ENCODE measurements around the gene ARID1B. TPM values are rescaled to one million over a fixed set of nuclear protein-coding genes. Genes with fewer than 3 reads are reported as not detected.

ARID1B gene
- polyA plus RNA-seq, 1 experiment: 17.0 TPM

DNA sequence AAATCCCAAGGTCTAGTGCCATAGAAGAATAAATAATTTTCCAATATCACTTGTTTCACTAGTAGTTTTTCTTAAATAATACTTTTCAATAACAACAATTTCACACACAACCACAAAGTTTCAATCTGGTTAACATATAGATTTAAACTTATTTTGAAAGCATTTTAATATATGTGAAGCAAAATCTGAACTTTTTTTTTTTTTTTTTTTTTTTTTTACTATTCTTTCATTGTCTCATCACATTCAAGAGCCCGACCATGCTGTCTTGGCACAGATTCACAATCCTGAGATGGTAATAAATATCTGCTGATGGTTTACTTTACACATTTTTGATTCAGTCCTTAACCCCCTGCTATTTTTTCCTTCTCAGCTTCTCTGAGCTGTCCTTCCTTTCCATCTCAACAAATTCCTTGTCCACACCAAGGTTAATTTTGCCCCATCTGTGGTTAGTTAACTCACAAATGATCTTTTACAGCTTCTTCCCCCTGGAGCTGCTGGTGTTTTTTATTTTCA, 283.3 kb downstream of the ARID1B start:
- Histone ChIP-seq H3K27me3 (ENCODE audit: control insufficient read depth, insufficient read depth, low read length) (no peaks in the 10 kb centered on the region), H3K4me3 (ENCODE audit: low read depth, low read length) (no peak overlapping the region), H3K36me3 (ENCODE audit: control insufficient read depth, insufficient read depth, low read length) (no peaks in the 10 kb centered on the region)
- TF ChIP-seq, protein P1, sequence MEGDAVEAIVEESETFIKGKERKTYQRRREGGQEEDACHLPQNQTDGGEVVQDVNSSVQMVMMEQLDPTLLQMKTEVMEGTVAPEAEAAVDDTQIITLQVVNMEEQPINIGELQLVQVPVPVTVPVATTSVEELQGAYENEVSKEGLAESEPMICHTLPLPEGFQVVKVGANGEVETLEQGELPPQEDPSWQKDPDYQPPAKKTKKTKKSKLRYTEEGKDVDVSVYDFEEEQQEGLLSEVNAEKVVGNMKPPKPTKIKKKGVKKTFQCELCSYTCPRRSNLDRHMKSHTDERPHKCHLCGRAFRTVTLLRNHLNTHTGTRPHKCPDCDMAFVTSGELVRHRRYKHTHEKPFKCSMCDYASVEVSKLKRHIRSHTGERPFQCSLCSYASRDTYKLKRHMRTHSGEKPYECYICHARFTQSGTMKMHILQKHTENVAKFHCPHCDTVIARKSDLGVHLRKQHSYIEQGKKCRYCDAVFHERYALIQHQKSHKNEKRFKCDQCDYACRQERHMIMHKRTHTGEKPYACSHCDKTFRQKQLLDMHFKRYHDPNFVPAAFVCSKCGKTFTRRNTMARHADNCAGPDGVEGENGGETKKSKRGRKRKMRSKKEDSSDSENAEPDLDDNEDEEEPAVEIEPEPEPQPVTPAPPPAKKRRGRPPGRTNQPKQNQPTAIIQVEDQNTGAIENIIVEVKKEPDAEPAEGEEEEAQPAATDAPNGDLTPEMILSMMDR (IDR thresholded peaks at IDR 0.05; ENCODE audit: insufficient read depth, low read depth, low read length): no peak
- ChIA-PET CTCF (interaction anchor here (2.3 kb wide), 1 partner anchor 14 kb away, joined by 8 read pairs; no protein-coding TSS in a partner anchor), POLR2A (interaction anchor here (0.7 kb wide), 1 partner anchor 1784 kb away, joined by 11 read pairs; no protein-coding TSS in a partner anchor)
- no peak for DNase-seq (ENCODE audit: low read depth)

DNA sequence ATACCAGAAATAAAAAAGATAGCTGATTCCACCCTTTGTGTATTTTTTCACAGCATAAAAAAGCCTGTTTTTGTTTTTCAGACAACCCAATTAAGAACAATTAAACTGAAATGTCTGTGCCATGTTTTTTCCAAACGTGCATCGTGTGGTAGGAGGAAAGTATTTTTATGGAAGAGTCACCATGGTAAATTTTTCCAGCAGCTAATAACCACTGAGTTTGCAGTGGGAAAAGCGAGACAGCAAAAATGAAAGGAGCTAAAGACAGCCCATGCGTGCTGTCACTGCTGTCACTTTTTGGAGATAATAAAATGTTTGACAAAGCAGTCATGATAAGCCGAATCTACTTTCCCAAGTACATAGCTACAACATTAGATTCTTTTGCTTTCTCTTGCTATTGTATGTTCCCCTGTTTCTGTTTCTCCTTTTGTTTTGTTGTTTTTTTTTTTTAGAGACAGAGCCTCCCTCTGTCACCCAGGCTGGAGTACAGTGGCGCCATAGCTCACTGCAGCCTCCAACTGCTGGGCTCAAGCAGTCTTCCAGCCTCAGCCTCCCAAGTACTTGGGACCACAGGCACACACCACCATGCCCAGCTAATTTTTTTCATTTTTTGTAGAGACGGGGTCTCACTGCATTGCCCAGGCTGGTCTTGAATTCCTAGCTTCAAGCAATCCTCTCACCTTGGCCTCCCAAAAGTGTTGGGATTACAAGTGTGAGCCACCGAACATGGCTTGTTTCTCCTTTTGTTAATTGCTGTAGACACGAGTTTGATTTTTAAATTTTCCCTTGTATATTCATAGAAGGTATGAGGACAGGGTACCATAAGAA, 284.8 kb downstream of the ARID1B start:
- CTCF ChIA-PET: interaction anchor here (0.7 to 0.9 kb wide), 2 partner anchors 15 to 17 kb away, joined by 3 to 7 read pairs; no protein-coding TSS in a partner anchor
- Histone ChIP-seq H3K27me3 (ENCODE audit: control insufficient read depth, insufficient read depth, low read length) (no peaks in the 10 kb centered on the region), H3K36me3 (ENCODE audit: control insufficient read depth, insufficient read depth, low read length) (no peaks in the 10 kb centered on the region), H3K4me3 (ENCODE audit: low read depth, low read length) (no peak overlapping the region)
- no peak for DNase-seq (ENCODE audit: low read depth)
- TF ChIP-seq, protein P1 (IDR thresholded peaks at IDR 0.05; ENCODE audit: insufficient read depth, low read depth, low read length): no peak
- POLR2A ChIA-PET: no interaction called here

DNA sequence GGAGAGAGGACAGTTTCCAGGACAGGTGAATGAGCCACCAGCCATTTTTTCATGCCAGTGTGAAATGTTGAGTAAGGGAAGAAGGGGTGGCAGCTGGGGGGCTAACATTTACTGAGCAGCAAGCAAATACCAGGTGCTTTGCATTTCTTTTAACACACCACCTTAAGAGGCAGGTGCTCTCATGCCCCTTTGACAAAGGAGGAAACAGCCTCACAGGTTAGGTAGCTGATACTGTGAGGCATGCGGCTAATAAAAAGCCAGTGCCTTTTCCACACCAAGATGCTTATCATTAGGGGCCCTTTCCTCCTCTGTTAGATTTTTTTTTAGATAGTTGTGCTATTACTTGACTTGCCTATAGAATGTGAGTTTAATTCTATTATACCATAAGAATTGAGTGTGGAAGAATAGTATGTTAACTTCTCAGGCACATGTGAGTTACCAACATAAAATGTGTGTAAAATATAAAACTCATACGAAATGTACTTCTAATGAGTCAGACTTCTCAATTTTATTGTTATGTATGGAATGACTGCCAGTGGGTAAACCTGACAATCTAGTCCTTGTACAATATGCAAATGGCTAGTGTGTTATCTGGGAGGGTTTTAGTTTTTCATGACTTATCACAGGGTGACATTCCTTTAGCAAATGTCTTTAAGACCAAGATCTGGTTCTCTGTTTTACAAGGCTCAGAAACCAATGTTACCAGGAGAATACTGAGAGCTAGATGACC, 286.2 kb downstream of the ARID1B start:
- TF ChIP-seq, protein P1 (IDR thresholded peaks at IDR 0.05; ENCODE audit: insufficient read depth, low read depth, low read length): no peak
- POLR2A ChIA-PET: no interaction called here

DNA sequence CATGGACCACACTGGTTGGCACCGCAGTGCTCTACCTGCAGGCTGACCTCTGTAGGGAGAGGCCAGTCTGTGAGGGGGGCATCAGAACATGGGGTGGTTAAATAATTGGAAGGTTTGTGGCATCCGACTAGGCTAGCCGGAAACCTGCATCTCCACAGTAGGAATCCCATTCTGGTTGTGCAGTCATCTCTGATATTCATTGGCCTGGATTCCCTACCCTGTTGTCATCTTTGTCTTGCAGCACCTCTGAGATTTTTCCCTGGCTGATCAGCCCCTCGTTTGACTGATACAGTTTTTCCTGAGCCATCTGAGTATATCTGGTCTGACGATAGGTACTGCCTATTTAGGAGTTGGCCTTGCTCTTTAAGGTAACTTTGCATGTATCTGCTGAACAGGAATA, 286.7 kb downstream of the ARID1B start:
- ChIA-PET POLR2A (no interaction called here), CTCF (interaction anchor here (0.6 kb wide), 1 partner anchor 9 kb away, joined by 3 read pairs; no protein-coding TSS in a partner anchor)
- Histone ChIP-seq H3K27me3 (ENCODE audit: control insufficient read depth, insufficient read depth, low read length) (no peaks in the 10 kb centered on the region), H3K36me3 (ENCODE audit: control insufficient read depth, insufficient read depth, low read length) (no peaks in the 10 kb centered on the region), H3K4me3 (ENCODE audit: low read depth, low read length) (no peak overlapping the region)
- TF ChIP-seq, protein P1 (IDR thresholded peaks at IDR 0.05; ENCODE audit: insufficient read depth, low read depth, low read length): no peak
- DNase-seq (ENCODE audit: low read depth): no peak

More for the DNA sequence above, 286.2 kb downstream of the ARID1B start:
- CTCF ChIA-PET: no interaction called here
- Histone ChIP-seq H3K4me3 (ENCODE audit: low read depth, low read length) (no peak overlapping the region), H3K36me3 (ENCODE audit: control insufficient read depth, insufficient read depth, low read length) (no peaks in the 10 kb centered on the region), H3K27me3 (ENCODE audit: control insufficient read depth, insufficient read depth, low read length) (no peaks in the 10 kb centered on the region)
- no peak for DNase-seq (ENCODE audit: low read depth)

DNA sequence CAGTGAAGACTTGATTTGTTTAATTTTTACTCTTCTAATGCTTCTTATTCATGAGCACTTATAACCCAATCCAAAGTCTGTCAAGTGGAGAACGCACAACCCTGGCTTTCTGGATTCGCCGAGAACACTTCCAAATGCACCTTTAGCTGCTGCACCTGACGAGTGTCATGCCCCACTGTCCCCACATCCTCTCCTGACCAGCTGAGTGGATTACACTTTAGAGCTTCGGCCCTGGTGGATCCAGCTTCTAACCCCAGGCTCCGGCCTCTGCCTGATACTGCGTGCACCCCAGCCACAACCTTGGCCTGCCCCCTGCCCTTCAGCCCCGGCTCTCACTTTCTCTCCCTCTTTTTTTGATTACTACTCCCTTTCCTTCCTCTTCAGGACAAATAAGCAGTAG, 287.3 kb downstream of the ARID1B start:
- Histone ChIP-seq H3K4me3 (ENCODE audit: low read depth, low read length) (no peak overlapping the region), H3K36me3 (ENCODE audit: control insufficient read depth, insufficient read depth, low read length) (no peaks in the 10 kb centered on the region), H3K27me3 (ENCODE audit: control insufficient read depth, insufficient read depth, low read length) (no peaks in the 10 kb centered on the region)
- POLR2A ChIA-PET: no interaction called here
- TF ChIP-seq, protein P1 (IDR thresholded peaks at IDR 0.05; ENCODE audit: insufficient read depth, low read depth, low read length): no peak
- no peak for DNase-seq (ENCODE audit: low read depth)
- CTCF ChIA-PET: interaction anchor here (0.6 kb wide), 1 partner anchor 10 kb away, joined by 3 read pairs; no protein-coding TSS in a partner anchor

Measured in BJ (cell line).